HepG2 (cell line): ENCODE results near the gene TMEM220. TPM values are rescaled to one million over a fixed set of nuclear protein-coding genes. Genes with fewer than 3 reads are reported as not detected.

ENCODE experiments used
- ARID3A ChIP-seq: IDR thresholded peaks from 2 replicates; pipeline ENCODE4 v1.6.1; 2012; ENCODE audit warnings: low read depth, low read length, improper control_type of control experiment
- ATF3 ChIP-seq: sonication (generic); formaldehyde crosslinking; IDR thresholded peaks from 2 replicates; pipeline ENCODE4 v1.4.0; 2020; ENCODE audit warnings: missing genetic modification reagents
- ATF4 ChIP-seq, 2 experiments: fragments of 450-650 bp in 1 of 2; sonication (generic) in 1 of 2; formaldehyde crosslinking; IDR thresholded peaks; 2 replicates each; pipeline versions ENCODE4 v1.5.0 to v1.8.0; 2020 to 2022; ENCODE audit warnings: mild to moderate bottlenecking in 1 of 2, missing genetic modification reagents in 1 of 2
- BATF2 ChIP-seq: sonication (generic); formaldehyde crosslinking; IDR thresholded peaks from 2 replicates; pipeline ENCODE4 v1.8.0; 2022; ENCODE audit warnings: mild to moderate bottlenecking, missing genetic modification reagents, moderate library complexity
- CC2D1A ChIP-seq: sonication (generic); formaldehyde crosslinking; IDR thresholded peaks from 2 replicates; pipeline ENCODE4 v1.8.1; 2023; ENCODE audit warnings: mild to moderate bottlenecking, missing genetic modification reagents
- ETV6 ChIP-seq: sonication (generic); formaldehyde crosslinking; conservative IDR thresholded peaks from 2 replicates; pipeline ENCODE4 v1.4.0; 2020; ENCODE audit warnings: missing genetic modification reagents
- HIC2 ChIP-seq: sonication (generic); formaldehyde crosslinking; IDR thresholded peaks from 2 replicates; pipeline ENCODE4 v1.9.0; 2022; ENCODE audit warnings: low read depth, missing genetic modification reagents
- HNF4G ChIP-seq, 2 experiments: sonication (generic) in 1 of 2; formaldehyde crosslinking in 1 of 2; IDR thresholded peaks; 2 replicates each; pipeline versions ENCODE4 v1.4.0 to v1.6.1; 2011 to 2020; ENCODE audit warnings: borderline replicate concordance in 2 of 2, low read depth in 2 of 2, mild to moderate bottlenecking in 2 of 2, low read length in 1 of 2, missing genetic modification reagents in 1 of 2, moderate library complexity in 1 of 2
- HNRNPL ChIP-seq: fragments of 200-400 bp; formaldehyde crosslinking; IDR thresholded peaks from 2 replicates; pipeline ENCODE4 v1.6.1; 2017; ENCODE audit warnings: mild to moderate bottlenecking, low read depth, low read length
- KDM2A ChIP-seq: sonication (generic); formaldehyde crosslinking; IDR thresholded peaks from 2 replicates; pipeline ENCODE4 v1.4.0; 2020; ENCODE audit warnings: low read depth, missing genetic modification reagents, borderline replicate concordance
- MAF1 ChIP-seq: sonication (generic); formaldehyde crosslinking; IDR thresholded peaks from 2 replicates; pipeline ENCODE4 v1.5.0; 2020; ENCODE audit warnings: missing genetic modification reagents, borderline replicate concordance
- MLLT10 ChIP-seq: sonication (generic); formaldehyde crosslinking; IDR thresholded peaks from 2 replicates; pipeline ENCODE4 v1.4.0; 2020; ENCODE audit warnings: missing genetic modification reagents
- REST ChIP-seq, 2 experiments: IDR thresholded peaks; 2 replicates each; pipeline ENCODE4 v1.6.1; 2011 to 2012; ENCODE audit warnings: low read length in 2 of 2, borderline replicate concordance in 1 of 2, low read depth in 1 of 2, mild to moderate bottlenecking in 1 of 2, moderate library complexity in 1 of 2
- TCF12 ChIP-seq, 2 experiments: fragments of 450-650 bp in 1 of 2; sonication (generic) in 1 of 2; formaldehyde crosslinking in 1 of 2; IDR thresholded peaks; 2 replicates each; pipeline versions ENCODE4 v1.6.1 to v1.8.0; 2017 to 2022; ENCODE audit warnings: antibody characterized with exemption in 1 of 2, mild to moderate bottlenecking in 1 of 2, missing genetic modification reagents in 1 of 2, moderate library complexity in 1 of 2
- ZFP36 ChIP-seq: fragments of 150-350 bp; IDR thresholded peaks from 2 replicates; pipeline ENCODE4 v1.6.1; 2018; ENCODE audit warnings: borderline replicate concordance, low read length, low read depth; ENCODE audit not compliant: partially characterized antibody
- ZFP41 ChIP-seq: sonication (generic); formaldehyde crosslinking; IDR thresholded peaks from 2 replicates; pipeline ENCODE4 v1.4.0; 2020; ENCODE audit warnings: mild to moderate bottlenecking, missing genetic modification reagents, borderline replicate concordance
- ZNF101 ChIP-seq: sonication (generic); formaldehyde crosslinking; IDR thresholded peaks from 2 replicates; pipeline ENCODE4 v1.4.0; 2020; ENCODE audit warnings: mild to moderate bottlenecking, low read depth, missing genetic modification reagents, borderline replicate concordance
- ZNF224 ChIP-seq: sonication (generic); formaldehyde crosslinking; IDR thresholded peaks from 2 replicates; pipeline ENCODE4 v1.5.0; 2020; ENCODE audit warnings: mild to moderate bottlenecking, missing genetic modification reagents
- ZNF737 ChIP-seq: sonication (generic); formaldehyde crosslinking; IDR thresholded peaks from 2 replicates; pipeline ENCODE4 v1.5.0; 2020; ENCODE audit warnings: missing genetic modification reagents, mild to moderate bottlenecking, borderline replicate concordance
- polyA plus RNA-seq, 8 experiments: library from polyadenylated mRNA; depleted of rRNA in 3 of 8; stranded (reverse) in 7 of 8; unstranded in 1 of 8; fragments of >200 nt; fragmentation: Illumina TruSeq in 4 of 8; extraction: Trizol in 4 of 8; gene quantifications; 2 replicates each; pipeline versions ENCODE4 v1.2.1 to v1.2.3, GENCODE V29; 2011 to 2016; ENCODE audit warnings: low read depth in 4 of 8, missing spikeins in 1 of 8, mixed read lengths in 1 of 8; ENCODE audit not compliant: insufficient read depth in 1 of 8
- total RNA-seq, 5 experiments: library from RNA; depleted of rRNA; stranded (reverse); fragments of >200 nt; fragmentation: Illumina TruSeq; extraction: Trizol; gene quantifications; 2 replicates each; pipeline ENCODE4 v1.2.3, GENCODE V29; 2016; ENCODE audit warnings: low read depth in 1 of 5

Gene TMEM220
- total and polyA plus RNA-seq, 2 of the 13 experiments (the other 11 are each of a cell fraction or from before 2014, with no cell fraction given) = 1.3 to 2.2 TPM

GRCh38 chr17:10737168-10737622, 7.4 kb upstream of the TMEM220 start (continued):
- TF ChIP-seq REST (IDR thresholded peaks at IDR 0.05; ENCODE audit: borderline replicate concordance in 1 of 2, low read depth in 1 of 2, low read length in 2 of 2) (no peak), ATF3 (CRISPR knock-in tag) (no peak), HNRNPL (peak; percentile 76; the same call in 1 of the 2 replicates), ETV6 (CRISPR knock-in tag) (no peak), HIC2 (CRISPR knock-in tag) (peak; percentile 90), ZNF737 (no peak), KDM2A (CRISPR knock-in tag) (no peak), MLLT10 (CRISPR knock-in tag) (no peak), MAF1 (CRISPR knock-in tag) (no peak), ZFP36 (no peak), ZFP41 (no peak), BATF2 (CRISPR knock-in tag) (no peak), TCF12 (IDR thresholded peaks at IDR 0.05) (no peak), TCF12 (CRISPR knock-in tag; IDR thresholded peaks at IDR 0.05) (no peak), ARID3A (0 out of 2 replicates have a peak, but pooled peaks have one; percentile 31), ATF4 (CRISPR knock-in tag; IDR thresholded peaks at IDR 0.05) (no peak), ZNF224 (CRISPR knock-in tag) (no peak), HNF4G (IDR thresholded peaks at IDR 0.05; ENCODE audit: borderline replicate concordance, low read depth, low read length) (peak; percentile 49; the same call in 1 of the 2 replicates), HNF4G (CRISPR knock-in tag; IDR thresholded peaks at IDR 0.05; ENCODE audit: borderline replicate concordance, low read depth) (no peak), CC2D1A (CRISPR knock-in tag) (no peak), ZNF101 (CRISPR knock-in tag) (no peak)
